Spleen (tissue), 7 donors: ENCODE measurements around the gene PAPPA2.
"Not testable (repeated sequence)": the region's sequence is repeated elsewhere in the genome, so short reads cannot be mapped to it uniquely, and the experiment has no call there.

Experiments used
- CTCF ChIP-seq, 11 experiments: fragments of 200-600 bp in 7 of 11; fragments of 450-650 bp in 4 of 11; sonication (generic) in 4 of 11; IDR thresholded peaks in 8 of 11; conservative IDR thresholded peaks in 3 of 11; 1 replicate in 7 of 11; 2 replicates in 4 of 11; pipeline versions ENCODE4 v1.4.0 to v1.8.0; 2016 to 2021; ENCODE audit warnings: antibody characterized with exemption in 11 of 11, inconsistent platforms in 4 of 11, mild to moderate bottlenecking in 1 of 11
- POLR2A ChIP-seq, 3 donors: fragments of 450-650 bp; IDR thresholded peaks; one replicate each; pipeline ENCODE4 v1.5.1; 2017; ENCODE audit warnings: antibody characterized with exemption in 3 of 3, mild to moderate bottlenecking in 1 of 3
- POLR2AphosphoS5 ChIP-seq, 3 donors: sonication (generic); formaldehyde crosslinking; IDR thresholded peaks; one replicate each; pipeline ENCODE4 v1.5.1; 2017; ENCODE audit warnings: antibody characterized with exemption in 3 of 3
- donor health status: DM: no; HTN: no; CAD: no; lungs with moderate emphysema.
- donor health status: DM: no; HTN: no; CAD: no.
- donor health status: DM: no; HTN: no; CAD: no.

GRCh38 chr1:176756817-176757216 lies 293.8 kb downstream of the PAPPA2 start:
- not testable (repeated sequence) for TF ChIP-seq CTCF (IDR thresholded peaks at IDR 0.05 in 8 of 11, conservative IDR thresholded peaks at IDR 0.05 in 3 of 11); POLR2AphosphoS5 (IDR thresholded peaks at IDR 0.05); POLR2A (IDR thresholded peaks at IDR 0.05)
